GM19467 (cell line): Measurements from ENCODE around the gene GIPC1.
"Not testable (repeated sequence)": the region's sequence is repeated elsewhere in the genome, so short reads cannot be mapped to it uniquely, and the experiment has no call there.

ENCODE experiments used
- ATAC-seq: cut with Tn5 transposase; IDR thresholded peaks from one replicate; pipeline ENCODE4 v1.9.1; 2021; ENCODE audit warnings: mild to moderate bottlenecking, moderate library complexity; ENCODE audit not compliant: unreplicated experiment

GIPC1 gene

DNA sequence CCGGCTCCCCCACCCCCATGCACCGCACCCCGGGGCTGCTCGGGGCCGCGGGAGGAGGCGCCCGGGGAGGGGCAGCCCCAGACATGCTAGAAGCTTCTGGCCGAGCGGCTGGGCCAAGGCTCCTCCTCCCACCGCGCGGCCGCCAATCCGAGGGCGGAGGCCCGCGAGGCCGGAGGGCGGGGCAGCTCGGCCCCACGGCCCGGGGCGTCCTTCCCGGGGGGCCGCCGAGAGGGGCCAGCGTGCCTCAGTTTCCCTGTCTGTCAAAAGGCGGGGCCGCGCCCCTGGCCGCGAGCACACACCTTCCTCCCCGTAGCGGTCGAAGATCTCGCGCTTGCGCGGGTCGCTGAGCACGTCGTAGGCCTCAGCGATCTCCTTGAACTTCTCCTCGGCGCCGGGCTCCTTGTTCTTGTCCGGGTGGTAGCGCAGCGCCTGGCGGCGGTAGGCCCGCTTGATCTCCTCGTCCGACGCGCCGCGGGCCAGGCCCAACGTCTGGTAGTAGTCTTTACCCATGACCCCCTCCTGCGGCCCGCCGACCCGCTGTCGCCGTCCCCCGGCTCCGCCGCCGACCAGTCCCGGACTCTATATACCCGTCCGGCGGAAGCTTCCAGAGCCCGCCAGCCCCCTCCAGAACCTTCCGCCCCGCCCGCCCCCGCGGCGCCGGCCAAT, 22.0 kb upstream of the GIPC1 start, which contains the start of gene DNAJB1:
DNAJB1 (minus strand) TSS at position 558 of the 666 bp plus-strand sequence; CDS start at position 510, 48 bp downstream.
- ATAC-seq, result peak; percentile 58

DNA sequence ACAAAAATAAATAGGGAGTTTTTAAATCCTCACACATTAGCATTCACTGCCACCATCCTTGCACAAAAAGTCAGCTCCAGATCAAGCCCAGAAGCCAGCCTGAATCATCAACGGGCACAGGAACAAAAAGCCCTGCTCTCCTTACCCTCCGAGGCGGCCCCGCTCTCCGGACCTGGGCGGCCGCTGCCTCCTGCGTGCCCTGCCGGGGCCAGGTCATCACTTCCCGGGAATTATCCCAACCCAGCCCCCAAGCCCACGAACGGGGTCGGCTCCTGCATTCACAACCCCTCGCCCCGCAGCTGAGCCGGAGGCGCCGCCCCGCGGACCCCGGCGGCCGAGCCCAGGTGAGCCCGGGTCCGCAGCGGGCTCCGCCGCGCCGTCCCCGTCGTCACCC, 21.5 kb upstream of the GIPC1 start:
- peak; percentile 1 for ATAC-seq

GRCh38 chr19:14516746-14517438, 21.0 kb upstream of the GIPC1 start:
- no peak for ATAC-seq

GRCh38 chr19:14516048-14516534, 20.2 kb upstream of the GIPC1 start:
- ATAC-seq, result no peak

DNA sequence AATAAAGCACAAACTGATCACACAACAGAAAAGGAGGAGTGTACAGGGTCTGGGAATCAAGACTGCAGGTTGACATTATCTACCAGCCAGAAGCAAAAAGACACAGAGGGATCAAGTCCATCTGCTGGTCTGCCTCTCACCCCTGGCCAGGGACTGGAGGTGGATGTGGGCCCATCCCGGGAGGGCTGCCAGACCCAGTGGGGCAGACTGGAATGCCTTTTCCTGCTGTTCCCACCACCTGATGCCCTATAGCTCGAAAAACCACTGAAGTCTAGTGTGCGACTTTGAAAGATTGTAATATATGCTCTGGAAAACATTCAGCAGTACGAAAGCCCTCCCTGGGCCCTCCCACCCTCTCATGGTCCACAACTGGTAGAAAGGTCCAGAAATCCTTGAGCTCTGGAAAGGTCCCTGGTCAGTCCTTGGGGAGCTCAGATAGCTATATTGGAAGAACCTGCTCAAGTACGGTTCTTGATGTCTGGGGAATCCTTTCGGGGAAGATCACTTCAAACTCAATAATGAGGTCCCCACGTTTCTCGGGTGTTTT, 19.6 kb upstream of the GIPC1 start:
- no peak for ATAC-seq

- no peak for ATAC-seq
Measured at GRCh38 chr19:14514215-14514863, 18.4 kb upstream of the GIPC1 start.

DNA sequence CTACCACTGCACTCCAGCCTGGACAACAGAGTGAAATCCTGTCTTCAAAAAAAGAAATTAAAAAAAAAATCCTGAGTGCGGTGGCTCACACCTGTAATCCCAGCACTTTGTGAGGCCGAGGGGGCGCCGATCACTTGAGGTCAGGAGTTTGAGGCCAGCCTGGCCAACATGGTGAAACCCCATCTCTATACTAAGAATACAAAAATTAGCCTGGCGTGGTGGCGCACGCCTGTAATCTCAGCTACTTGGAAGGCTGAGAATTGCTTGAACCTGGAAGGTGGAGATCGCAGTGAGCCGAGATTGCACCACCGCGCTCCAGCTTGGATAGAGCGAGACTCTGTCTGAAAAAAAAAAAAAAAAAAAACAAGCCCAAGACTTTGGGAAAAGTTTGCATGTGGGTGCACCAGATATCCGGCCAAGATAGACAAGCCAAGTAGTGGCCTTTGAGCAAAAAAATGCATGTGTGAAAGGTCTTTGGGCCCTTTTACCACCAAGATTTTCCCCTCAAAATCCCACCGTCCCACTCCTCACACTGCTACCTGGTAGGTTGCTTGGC, 16.6 kb upstream of the GIPC1 start:
- ATAC-seq, result no peak

DNA sequence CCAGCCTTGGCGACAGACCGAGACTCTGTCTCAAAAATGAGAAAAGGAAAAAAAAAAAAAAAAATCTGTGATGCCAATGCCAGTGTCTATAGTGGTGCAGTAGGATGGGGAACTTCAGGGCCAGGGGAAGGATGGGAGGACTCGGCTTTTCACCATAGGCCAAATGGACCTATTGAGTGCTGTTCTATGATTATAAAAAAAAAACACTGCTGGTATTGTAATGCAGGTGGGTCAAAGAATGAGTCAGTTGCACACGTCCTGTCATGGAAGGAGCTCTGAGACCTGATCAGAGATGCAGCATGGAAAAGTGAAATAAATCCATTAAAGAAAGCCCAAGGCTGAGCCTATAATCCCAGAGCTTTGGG, 15.3 kb upstream of the GIPC1 start:
- no peak for ATAC-seq

GRCh38 chr19:14510311-14511228, 14.6 kb upstream of the GIPC1 start:
- no peak for ATAC-seq

DNA sequence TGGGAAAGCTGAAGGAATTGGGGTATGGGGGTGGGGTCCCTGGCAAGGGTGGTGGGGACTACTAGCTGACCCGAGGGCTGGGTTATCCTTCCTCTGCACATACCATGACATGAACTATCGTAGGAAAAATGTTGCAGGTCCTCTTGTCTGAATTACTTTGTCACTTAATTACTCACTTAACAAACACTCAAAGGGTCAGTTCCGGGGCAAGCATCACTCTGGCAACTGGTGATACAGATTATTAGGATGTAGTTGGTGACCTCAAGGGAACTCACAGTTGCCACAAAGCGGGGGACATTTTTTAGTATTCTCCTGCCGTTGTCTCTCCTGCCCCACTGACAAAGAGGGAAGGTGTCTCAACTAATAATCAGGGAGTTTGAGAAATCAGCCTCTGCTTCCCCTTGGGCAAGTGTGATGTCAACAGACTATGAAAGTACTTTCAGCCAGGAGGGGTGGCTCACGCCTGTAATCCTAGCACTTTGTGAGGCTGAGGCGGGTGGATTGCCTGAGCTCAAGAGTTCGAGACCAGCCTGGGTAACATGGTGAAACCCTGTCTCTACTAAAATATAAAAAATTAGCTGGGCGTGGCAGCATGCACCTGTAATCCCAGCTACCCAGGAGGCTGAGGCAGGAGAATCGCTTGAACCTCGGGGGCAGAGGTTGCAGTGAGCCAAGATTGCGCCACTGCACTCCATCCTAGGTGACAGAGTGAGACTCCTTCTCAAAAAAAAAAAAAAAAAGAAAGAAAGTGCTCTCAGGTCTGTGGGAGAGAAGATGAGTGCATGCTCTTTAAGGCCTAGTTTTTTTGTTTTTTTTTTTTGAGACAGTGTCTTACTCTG, 12.0 kb upstream of the GIPC1 start:
- ATAC-seq, result no peak

- ATAC-seq, result no peak
Measured at GRCh38 chr19:14505488-14506239, 9.7 kb upstream of the GIPC1 start.

GRCh38 chr19:14504575-14504974, 8.6 kb upstream of the GIPC1 start:
- not testable (repeated sequence) for ATAC-seq

DNA sequence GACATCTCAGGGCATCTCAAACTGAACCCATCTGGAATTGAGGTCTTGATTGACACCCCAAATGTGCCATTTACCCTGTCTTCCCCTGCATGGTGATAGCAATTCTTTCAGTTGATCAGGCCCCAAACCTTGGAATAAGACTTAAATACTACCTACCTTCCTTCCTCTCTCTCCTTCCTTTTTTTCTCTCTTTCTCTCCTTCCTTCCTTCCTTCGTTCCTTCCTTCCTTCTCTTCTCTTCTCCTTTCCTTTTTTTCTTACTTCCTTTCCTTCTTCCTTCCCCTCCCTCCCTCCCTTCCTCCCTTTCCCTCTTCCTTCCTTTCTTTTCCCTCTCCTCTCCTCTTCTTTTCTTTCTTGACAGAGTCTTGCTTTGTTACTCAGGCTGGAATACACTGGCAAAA, 7.4 kb upstream of the GIPC1 start:
- ATAC-seq, result no peak

DNA sequence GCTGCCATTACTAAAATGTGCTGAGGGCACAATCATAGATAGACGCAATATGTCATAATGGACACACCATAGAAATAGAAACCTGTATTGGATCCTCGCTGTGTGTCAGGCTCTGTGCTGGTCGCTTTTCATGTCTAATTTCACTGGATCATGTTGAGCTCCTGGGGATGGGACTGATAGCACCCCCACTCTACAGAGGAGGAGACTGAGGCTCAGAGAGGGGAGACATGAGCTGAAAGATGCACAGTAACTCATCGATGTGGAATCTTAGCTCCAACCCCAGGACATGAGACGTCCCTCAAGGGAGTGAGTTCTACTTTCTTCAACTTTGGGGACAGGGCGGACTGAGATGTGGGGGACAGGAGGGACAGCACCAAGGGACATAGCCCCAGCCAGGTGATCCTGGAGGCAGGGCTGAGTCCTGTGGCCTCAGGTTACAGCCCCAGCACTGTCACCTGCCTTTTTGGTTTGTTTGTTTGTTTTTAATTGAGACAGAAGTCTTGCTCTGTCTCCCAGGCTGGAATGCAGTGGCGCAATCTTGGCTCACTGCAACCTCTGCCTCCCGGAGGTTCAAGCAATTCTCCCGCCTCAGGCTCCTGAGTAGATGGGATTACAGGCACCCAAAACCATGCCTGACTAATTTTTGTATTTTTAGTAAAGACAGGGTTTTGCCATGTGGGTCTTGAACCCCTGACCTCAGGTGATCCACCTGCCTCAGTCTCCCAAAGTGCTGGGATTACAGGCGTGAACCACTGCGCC, 6.6 kb upstream of the GIPC1 start:
- ATAC-seq, result no peak

DNA sequence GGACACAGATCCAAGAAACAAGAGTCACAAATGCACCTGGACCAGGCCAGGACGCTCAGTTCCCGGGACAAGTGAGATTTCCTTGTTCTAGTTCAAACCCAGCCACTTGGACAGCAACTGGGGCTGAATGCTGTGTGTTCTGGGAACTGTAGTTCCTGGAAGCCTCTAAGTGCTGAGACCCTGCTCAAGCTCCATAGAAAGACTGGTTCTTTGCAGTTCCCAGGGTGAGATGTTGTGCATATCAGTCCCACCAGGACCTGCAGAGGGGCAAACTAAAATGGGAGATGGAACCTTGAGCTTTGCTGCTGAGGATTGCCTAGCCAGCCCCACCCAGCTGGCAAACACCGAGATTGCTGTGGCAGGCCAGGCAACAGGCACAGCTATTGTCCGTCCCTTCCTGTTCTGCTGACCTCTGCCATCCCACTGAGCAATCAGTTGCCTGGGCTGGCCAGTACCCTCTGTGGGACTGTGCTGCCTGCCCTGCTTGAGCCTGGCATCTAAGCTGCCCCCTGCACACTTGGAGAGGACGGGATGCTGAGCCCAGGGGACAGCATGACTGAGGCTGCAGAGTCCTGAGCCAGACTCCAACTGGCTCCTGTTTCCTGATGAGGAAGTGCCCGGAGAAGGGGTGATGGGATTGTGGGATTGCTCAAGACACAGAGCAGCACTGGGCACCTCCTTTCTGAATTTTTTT, 1.4 kb upstream of the GIPC1 start:
- ATAC-seq, result no peak

- no peak for ATAC-seq
Measured at GRCh38 chr19:14496834-14497227, 904 bp upstream of the GIPC1 start.

DNA sequence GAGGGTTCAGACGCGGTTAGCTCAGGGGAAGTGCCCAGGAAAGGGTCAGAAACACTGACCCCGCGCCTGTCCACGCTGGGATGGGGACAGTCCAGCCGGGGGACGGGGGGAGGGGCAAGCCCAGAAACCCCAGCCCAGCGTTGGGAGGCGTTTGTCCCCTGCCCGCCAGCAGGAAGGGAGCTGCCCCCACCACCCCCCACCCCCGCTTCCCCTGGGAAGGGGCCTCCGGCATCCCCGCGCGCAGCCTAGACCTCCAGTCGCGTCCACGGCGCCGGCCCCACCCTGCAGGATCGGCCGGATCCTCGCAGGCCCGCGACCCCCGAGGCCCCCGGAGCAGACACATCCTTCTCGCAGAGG, 277 bp downstream of the GIPC1 start:
- no peak for ATAC-seq
